ENCODE data around the gene TBX5.
"Not testable (repeated sequence)": the region's sequence is repeated elsewhere in the genome, so short reads cannot be mapped to it uniquely, and the experiment has no call there.

The TBX5 gene

DNA sequence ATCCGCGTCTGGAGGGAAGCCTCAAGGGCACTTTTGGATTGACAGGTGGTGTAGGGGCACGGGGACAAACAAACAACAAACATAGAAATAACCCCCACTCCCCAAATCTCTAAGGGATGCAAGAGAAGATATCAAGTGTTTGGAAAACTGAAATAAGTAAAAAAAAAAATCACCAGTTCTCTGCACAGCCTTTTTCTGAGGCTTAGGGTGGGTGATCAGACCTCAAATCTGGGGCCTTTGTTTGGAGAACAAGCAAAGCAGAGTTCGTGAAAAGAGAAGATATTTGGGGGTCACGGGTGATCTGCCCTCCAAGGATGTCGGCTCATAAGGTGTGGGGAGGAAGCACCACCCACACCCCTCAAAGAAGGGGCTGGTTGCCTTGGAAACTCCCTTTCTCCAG is 10.7 kb downstream of the TBX5 start:
- no peak for DNase-seq
- Mint-ChIP-seq H3K27me3 (peaks cover 81% of the 10 kb centered on the region), H3K9me3 (no peaks in the 10 kb centered on the region), H3K36me3 (no peaks in the 10 kb centered on the region), H3K4me3 (no peak overlapping the region), H3K4me1 (no peaks in the 10 kb centered on the region), H3K27ac (no peak overlapping the region)
- CTCF ChIA-PET: no interaction called here

DNA sequence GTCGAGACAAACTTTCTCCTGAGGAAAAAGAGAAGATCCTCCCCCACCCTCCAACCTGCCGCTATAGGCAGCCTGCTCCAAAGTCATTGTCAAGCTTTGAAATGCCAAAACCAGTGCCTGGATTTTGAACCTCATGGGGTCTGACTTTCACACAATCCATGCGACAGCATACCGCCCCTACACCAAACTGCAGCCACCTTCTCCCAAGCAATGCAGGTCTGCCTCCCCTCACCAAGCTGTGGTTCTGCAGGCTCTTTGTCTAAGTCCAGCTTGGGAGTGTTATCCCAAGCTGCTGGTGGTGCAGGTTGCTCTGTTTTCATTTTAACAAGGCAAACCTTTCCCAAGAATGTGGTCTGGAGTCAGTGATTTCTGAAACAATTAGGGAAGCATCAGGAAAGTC is 12.4 kb downstream of the TBX5 start:
- Mint-ChIP-seq H3K36me3 (no peaks in the 10 kb centered on the region), H3K27ac (no peak overlapping the region), H3K4me3 (no peak overlapping the region), H3K9me3 (no peaks in the 10 kb centered on the region), H3K4me1 (no peaks in the 10 kb centered on the region), H3K27me3 (peaks cover 65% of the 10 kb centered on the region)
- CTCF ChIA-PET: no interaction called here
- no peak for DNase-seq

DNA sequence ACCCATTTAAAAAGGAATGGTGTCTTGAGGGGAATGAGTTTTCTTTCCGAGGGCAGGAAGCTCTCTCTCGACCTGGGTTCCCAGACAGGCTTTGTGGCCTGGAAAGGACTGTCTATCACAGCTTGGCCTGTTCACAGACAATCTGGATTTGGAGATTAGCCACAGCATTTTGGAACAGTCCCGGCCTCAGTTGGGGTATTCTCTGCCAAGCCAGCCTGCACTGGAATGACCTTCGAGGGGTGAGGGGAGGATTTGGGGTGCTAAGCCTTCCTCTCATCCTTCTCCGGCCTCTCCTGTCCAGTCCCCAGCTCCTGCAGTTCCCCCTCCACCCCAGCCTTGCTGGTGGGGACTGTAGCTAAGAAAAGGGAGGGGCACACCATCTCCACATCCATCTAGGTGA is 13.0 kb downstream of the TBX5 start:
- Mint-ChIP-seq H3K27ac (no peak overlapping the region), H3K27me3 (peaks cover 58% of the 10 kb centered on the region), H3K9me3 (no peaks in the 10 kb centered on the region), H3K36me3 (no peaks in the 10 kb centered on the region), H3K4me3 (no peak overlapping the region), H3K4me1 (no peaks in the 10 kb centered on the region)
- no peak for DNase-seq
- CTCF ChIA-PET: no interaction called here

DNA sequence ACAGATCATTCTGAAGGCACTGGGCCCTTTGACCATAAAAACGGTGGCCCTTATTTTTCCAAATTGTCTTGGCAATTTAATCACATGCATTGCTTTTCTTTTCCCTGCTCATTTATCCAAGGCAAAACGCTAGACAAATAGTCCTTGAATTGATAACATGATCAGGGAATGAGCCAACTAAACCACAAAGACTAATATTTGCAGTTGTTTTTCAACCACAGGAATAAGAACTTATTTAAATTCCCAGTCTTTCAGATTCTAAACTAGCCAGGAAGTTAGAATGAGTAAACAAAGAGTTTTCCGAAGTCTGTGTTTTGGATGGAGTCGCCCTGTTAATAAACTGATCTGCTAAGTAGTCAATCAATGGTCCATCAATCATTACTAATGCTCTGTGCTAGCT is 14.9 kb downstream of the TBX5 start:
- Mint-ChIP-seq H3K4me1 (no peaks in the 10 kb centered on the region), H3K4me3 (no peak overlapping the region)
- CTCF ChIA-PET: no interaction called here

DNA sequence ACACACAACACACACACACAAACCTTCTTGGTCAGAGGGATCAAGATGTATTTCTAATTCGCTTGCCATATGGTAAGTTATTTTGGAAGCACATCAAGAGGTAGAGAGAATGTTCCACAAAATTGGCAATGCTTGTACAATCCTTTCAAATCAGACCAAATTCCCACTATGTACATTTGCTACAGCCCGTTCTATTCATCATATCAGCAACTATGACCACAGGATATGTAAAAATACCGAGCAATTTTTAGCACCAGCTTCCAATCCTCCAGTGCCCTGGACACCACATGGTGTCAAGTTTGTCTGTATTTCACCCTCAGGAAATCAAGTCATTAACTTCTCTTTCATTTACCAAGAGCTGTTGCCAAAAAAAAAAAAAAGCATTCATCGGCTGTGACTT is 21.2 kb downstream of the TBX5 start:
- Mint-ChIP-seq H3K4me3 (no peak overlapping the region), H3K9me3 (no peaks in the 10 kb centered on the region), H3K36me3 (no peaks in the 10 kb centered on the region), H3K27me3 (no peaks in the 10 kb centered on the region), H3K27ac (no peak overlapping the region), H3K4me1 (no peaks in the 10 kb centered on the region)
- CTCF ChIA-PET: no interaction called here
- no peak for DNase-seq

More for the DNA sequence above, 14.9 kb downstream of the TBX5 start:
- Mint-ChIP-seq H3K27ac (no peak overlapping the region), H3K36me3 (no peaks in the 10 kb centered on the region), H3K9me3 (no peaks in the 10 kb centered on the region), H3K27me3 (peaks cover 40% of the 10 kb centered on the region)
- no peak for DNase-seq

DNA sequence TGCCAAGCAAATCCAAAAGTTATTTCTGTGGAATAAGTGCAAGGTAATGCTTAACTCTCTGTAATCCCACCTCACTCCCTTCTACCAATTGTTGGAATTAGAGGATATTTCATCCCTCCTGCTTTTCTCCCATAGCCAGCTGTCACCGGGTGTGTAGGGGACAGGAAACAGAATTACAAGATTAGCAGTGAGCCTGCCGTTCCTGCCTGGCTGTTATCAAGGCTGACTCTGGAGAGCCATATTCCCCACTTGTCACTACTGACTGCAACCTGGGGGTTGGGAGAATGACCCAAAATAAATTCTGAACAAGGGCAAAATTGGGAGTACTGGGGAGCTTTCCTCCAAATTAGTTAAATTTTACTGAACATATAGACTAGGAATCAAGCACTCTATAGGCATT is 24.8 kb downstream of the TBX5 start:
- CTCF ChIA-PET: no interaction called here
- Mint-ChIP-seq H3K27ac (no peak overlapping the region), H3K4me1 (no peaks in the 10 kb centered on the region), H3K27me3 (no peaks in the 10 kb centered on the region), H3K36me3 (no peaks in the 10 kb centered on the region), H3K9me3 (no peaks in the 10 kb centered on the region), H3K4me3 (no peak overlapping the region)
- DNase-seq: no peak

DNA sequence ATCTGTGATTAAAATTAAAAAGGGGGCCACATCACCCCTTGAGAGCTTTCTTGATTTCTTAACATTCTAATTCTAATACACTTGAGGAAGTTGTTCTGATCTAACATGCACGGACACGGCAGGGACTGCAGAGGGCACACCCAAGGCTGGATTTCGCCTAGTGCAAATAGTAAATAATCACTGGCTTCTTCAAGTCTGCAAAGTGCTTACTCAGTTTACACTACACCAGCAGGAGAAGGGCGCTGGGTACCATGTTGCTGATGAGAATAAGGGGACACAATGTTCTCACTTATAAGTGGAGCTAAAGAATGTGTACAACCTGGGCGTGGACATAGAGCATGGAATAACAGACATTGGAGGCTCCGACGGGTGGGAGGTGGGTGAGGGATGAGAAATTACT is 34.2 kb downstream of the TBX5 start:
- H3K9me3 Mint-ChIP-seq: peaks cover 2% of the 10 kb centered on the region
- DNase-seq: no peak
- H3K27ac Mint-ChIP-seq: no peak overlapping the region
- CTCF ChIA-PET: interaction anchor here (1.3 kb wide), 1 partner anchor 29 kb away, joined by 3 read pairs; no protein-coding TSS in a partner anchor
- no peaks in the 10 kb centered on the region for H3K27me3 Mint-ChIP-seq
- H3K36me3 Mint-ChIP-seq: no peaks in the 10 kb centered on the region
- no peak overlapping the region for H3K4me3 Mint-ChIP-seq
- no peaks in the 10 kb centered on the region for H3K4me1 Mint-ChIP-seq

DNA sequence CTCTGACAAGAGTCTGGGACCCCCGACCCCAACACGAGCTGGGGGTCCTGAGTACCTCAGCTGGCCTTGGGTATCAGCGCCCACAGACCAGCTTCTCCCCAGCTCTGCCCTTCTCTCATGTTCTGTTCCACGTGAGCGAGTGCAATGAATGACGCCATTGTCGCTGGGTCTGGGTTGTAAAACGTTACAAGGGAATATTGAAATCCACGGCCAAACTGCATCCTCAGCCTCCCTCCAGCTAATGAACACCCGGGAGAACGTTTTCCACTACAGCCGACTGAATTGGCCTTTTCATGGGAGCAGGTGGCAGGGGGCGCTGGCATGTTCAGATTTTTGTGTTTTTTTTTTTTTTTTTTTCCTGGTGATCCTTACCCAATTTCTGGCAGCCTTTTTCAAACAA is 34.7 kb downstream of the TBX5 start:
- no peaks in the 10 kb centered on the region for H3K27me3 Mint-ChIP-seq
- H3K4me3 Mint-ChIP-seq: no peak overlapping the region
- CTCF ChIA-PET: no interaction called here
- H3K9me3 Mint-ChIP-seq: peaks cover 2% of the 10 kb centered on the region
- H3K4me1 Mint-ChIP-seq: no peaks in the 10 kb centered on the region
- H3K27ac Mint-ChIP-seq: no peak overlapping the region
- DNase-seq: no peak
- no peaks in the 10 kb centered on the region for H3K36me3 Mint-ChIP-seq

DNA sequence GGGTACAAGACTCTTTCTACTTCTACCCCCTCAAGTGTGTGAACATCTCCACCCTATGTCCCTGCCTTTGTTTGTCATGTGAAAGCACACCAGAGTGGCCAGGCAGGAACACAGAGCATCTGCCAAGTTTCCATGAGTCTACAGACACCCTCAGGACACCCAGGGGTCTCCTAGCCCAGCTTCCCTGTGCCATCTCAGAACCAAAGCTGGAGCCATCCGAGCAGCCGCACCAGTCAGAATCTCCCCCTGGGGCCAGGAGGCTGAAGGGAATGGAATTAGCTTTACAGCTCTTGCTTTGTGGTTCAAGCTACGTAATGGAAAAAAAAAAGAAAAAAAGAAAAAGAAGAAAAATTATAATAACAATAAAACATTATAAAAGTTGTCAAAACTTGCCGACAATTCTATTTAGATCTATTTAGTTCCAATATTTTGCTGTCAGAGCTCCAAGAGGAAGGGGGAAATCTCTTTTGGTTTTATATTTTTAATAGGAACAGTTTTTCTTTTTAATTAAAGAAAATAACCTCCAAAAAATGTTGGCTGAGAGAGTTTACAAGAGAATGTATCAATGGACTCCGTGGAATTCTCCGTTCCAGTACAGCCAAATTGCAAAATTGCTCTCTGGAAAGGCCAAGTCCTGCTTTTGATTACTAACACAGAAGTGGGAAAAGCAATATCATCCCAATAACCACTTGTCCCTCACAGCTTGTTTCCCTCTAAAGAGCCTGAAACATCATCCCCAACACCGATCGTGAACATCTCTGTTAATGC is 37.1 kb downstream of the TBX5 start:
- H3K27me3 Mint-ChIP-seq: no peaks in the 10 kb centered on the region
- H3K4me1 Mint-ChIP-seq: no peaks in the 10 kb centered on the region
- H3K4me3 Mint-ChIP-seq: no peak overlapping the region
- H3K36me3 Mint-ChIP-seq: no peaks in the 10 kb centered on the region
- CTCF ChIA-PET: no interaction called here
- DNase-seq: no peak
- no peak overlapping the region for H3K27ac Mint-ChIP-seq
- peaks cover 5% of the 10 kb centered on the region for H3K9me3 Mint-ChIP-seq

DNA sequence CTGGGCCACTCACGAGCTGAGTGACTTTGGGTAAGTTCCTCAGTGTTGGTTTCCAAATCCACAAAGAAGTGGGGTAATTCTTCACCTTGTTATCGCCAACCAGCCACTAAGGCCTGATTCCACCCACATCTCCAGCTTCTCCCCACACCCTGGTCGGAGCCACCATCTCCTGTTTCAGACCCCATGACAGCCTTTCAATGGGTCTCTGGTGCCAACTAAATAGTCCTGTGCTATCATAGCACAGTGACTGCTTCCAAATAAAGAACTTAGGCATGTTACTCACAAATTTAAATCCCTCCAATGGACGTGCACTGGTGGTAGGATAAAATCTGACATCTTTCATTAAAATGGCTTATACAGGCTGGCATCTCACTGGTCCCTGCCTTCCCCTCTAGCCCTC is 44.0 kb downstream of the TBX5 start:
- Mint-ChIP-seq H3K27ac (no peak overlapping the region), H3K27me3 (no peaks in the 10 kb centered on the region), H3K36me3 (no peaks in the 10 kb centered on the region), H3K4me1 (no peaks in the 10 kb centered on the region), H3K9me3 (peaks cover 6% of the 10 kb centered on the region), H3K4me3 (no peak overlapping the region)
- DNase-seq: no peak
- CTCF ChIA-PET: no interaction called here

DNA sequence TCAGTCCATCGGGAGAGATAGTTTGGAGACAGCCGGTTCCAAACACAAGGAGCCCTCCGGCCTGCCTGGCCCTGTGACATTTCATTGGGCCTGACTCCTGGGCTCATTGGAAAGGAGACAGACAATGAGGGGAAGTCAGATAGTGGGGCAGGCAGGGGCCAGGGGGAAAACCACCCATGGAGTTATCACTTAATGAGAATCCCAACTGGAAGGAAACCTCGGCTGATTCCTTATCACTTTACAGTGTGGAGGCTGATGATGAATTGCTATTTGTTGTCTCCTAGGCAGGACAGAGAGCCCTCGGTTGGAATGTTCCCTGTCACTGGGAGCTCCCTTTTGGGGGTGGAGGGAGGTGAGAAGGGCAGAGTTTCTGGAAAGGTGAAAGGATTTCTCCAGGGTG is 44.4 kb downstream of the TBX5 start:
- H3K4me1 Mint-ChIP-seq: no peaks in the 10 kb centered on the region
- no peak for DNase-seq
- H3K36me3 Mint-ChIP-seq: no peaks in the 10 kb centered on the region
- no peaks in the 10 kb centered on the region for H3K27me3 Mint-ChIP-seq
- peaks cover 5% of the 10 kb centered on the region for H3K9me3 Mint-ChIP-seq
- H3K27ac Mint-ChIP-seq: no peak overlapping the region
- no peak overlapping the region for H3K4me3 Mint-ChIP-seq
- CTCF ChIA-PET: no interaction called here

DNA sequence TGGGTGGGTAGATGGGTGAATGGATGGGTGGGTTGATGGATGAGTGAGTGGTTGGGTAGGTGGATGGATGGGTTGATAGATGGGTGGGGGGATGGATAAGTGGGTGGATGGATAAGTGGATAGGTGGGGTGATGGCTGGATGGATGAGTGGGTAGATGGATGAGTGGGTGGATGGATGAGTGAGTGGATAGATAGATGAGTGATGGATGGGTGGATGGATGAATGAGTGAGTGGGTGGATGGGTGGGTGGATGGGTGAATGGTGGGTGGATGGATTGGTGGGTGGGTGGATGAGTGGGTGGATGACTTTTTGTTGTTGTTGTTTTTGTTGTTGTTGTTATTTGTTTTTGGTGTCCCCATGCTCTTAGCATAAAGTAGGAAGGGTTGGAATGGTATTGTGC is 45.5 kb downstream of the TBX5 start:
- CTCF ChIA-PET: no interaction called here
- Mint-ChIP-seq H3K4me3 (no peak overlapping the region), H3K27ac (no peak overlapping the region), H3K4me1 (no peaks in the 10 kb centered on the region), H3K36me3 (no peaks in the 10 kb centered on the region), H3K27me3 (no peaks in the 10 kb centered on the region), H3K9me3 (peaks cover 3% of the 10 kb centered on the region)
- DNase-seq: no peak

DNA sequence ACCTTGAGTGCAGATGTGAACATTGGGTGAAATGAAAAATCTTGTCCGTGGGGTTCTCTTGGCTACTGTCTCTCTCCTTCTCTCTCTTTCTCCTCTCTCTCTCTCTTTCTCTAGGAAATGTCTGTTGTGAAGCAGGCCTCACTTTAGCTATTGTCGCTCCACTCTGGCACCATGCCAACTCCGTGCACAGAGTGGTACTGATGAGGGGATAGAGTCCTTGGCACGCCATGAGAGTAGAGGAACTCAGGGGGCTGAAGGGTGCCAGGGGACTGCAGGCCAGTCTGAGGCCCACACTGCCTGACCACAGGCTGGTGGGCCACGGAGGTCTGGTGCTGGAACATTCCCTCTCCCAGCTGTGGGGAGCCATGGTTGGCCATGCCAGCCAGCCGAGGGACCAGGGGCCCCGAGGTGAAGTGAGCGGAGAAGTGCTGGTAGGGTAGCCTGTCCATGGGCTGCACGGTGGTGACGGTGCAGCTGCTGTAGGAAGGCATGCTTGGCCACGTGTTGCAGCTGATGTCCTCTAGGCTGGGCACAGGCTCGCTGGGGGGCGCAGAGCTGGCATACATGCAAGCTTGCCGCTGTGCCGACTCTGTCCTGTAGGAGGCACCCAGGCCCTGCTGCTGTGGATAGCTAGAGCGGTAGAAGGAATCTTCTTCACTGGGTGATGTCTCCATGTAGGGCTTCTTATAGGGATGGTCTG is 50.4 kb downstream of the TBX5 start:
- Mint-ChIP-seq H3K36me3 (no peaks in the 10 kb centered on the region), H3K4me3 (no peak overlapping the region), H3K9me3 (peaks cover 6% of the 10 kb centered on the region), H3K27ac (no peak overlapping the region), H3K4me1 (no peaks in the 10 kb centered on the region), H3K27me3 (no peaks in the 10 kb centered on the region)
- DNase-seq: no peak
- CTCF ChIA-PET: no interaction called here

DNA sequence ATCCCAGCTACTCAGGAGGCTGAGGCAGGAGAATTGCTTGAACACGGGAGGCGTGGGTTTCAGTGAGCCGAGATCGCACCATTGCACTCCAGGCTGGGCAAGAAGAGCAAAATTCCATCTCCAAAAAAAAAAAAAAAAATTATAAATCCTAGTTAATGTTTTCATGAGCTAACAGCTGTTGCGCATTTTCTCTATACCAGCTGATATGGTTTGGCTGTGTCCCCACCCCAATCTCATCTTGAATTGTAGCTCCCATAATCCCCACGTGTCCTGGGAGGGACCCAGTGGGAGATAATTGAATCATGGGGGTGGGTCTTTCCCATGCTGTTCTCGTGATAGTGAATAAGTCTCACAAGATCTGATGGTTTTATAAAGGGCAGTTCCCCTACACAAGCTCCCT is 56.7 kb downstream of the TBX5 start:
- H3K36me3 Mint-ChIP-seq, H3K27me3 Mint-ChIP-seq, CTCF ChIA-PET, H3K27ac Mint-ChIP-seq, H3K4me1 Mint-ChIP-seq, DNase-seq, H3K4me3 Mint-ChIP-seq, H3K9me3 Mint-ChIP-seq: not testable (repeated sequence)

DNA sequence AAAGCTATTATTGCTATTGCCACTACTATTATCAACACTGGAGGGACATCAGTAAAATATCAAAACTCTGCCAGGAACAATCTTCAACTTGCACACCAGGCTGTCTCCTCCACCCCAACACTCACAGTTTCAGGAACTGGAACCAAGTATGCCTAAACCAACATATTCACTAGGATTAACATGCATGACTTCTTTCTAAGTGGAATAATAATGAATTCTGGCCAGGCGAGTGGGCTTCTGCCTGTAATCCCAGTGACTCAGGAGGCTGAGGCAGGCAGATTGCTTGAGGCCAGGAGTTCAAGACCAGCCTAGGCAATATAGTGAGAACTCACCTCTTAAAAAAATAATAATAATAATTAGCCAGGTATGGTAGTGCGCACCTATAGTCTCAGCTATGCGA is 58.1 kb downstream of the TBX5 start:
- CTCF ChIA-PET: interaction anchor here (0.9 kb wide), 1 partner anchor 367 kb away, joined by 3 read pairs; no protein-coding TSS in a partner anchor

More for the DNA sequence above, 58.1 kb downstream of the TBX5 start:
- DNase-seq: no peak
- Mint-ChIP-seq H3K36me3 (no peaks in the 10 kb centered on the region), H3K9me3 (no peaks in the 10 kb centered on the region), H3K4me3 (no peak overlapping the region), H3K27ac (no peak overlapping the region), H3K27me3 (no peaks in the 10 kb centered on the region), H3K4me1 (no peaks in the 10 kb centered on the region)
